Mononuclear cell (primary cell): ENCODE data around the gene CLCN1. TPM values are rescaled to one million over a fixed set of nuclear protein-coding genes. Genes with fewer than 3 reads are reported as not detected.
"Not testable (repeated sequence)": the region's sequence is repeated elsewhere in the genome, so short reads cannot be mapped to it uniquely, and the experiment has no call there.

Experiments used
- H3K27me3 ChIP-seq: 2 replicates; pipeline ENCODE4 v1.6.0; 2011; ENCODE audit warnings: low read length, control low read depth; ENCODE audit not compliant: insufficient read depth
- H3K4me1 ChIP-seq: 2 replicates; pipeline ENCODE4 v1.5.1; 2011; ENCODE audit warnings: mild to moderate bottlenecking, low read length, control low read depth; ENCODE audit not compliant: insufficient read depth
- H3K4me3 ChIP-seq: 2 replicates; pipeline ENCODE4 v1.5.1; 2011; ENCODE audit warnings: mild to moderate bottlenecking, low read length, moderate library complexity
- H3K9me3 ChIP-seq: 2 replicates; pipeline ENCODE4 v1.5.1; 2011; ENCODE audit warnings: low read depth, mild to moderate bottlenecking, control low read depth, low read length
- total RNA-seq: library from RNA; depleted of rRNA; stranded (reverse); fragments of >200 nt; gene quantifications from one replicate; pipeline ENCODE4 v1.2.3, GENCODE V29; 2012

CLCN1 gene
- total RNA-seq, 1 donor: 0.21 TPM

- no peak overlapping the region for H3K4me3 ChIP-seq
- H3K9me3 ChIP-seq: no peaks in the 10 kb centered on the region
- H3K27me3 ChIP-seq: no peaks in the 10 kb centered on the region
- H3K4me1 ChIP-seq: peaks cover 46% of the 10 kb centered on the region
These were observed 72.7 kb downstream of the CLCN1 start for GRCh38 chr7:143388491-143389101.

GRCh38 chr7:143389316-143390103 is 73.6 kb downstream of the CLCN1 start:
- H3K27me3 ChIP-seq: no peaks in the 10 kb centered on the region

GRCh38 chr7:143390104-143390772 is 74.3 kb downstream of the CLCN1 start:
- Histone ChIP-seq H3K9me3 (no peaks in the 10 kb centered on the region), H3K4me1 (peaks cover 36% of the 10 kb centered on the region), H3K4me3 (no peak overlapping the region), H3K27me3 (no peaks in the 10 kb centered on the region)

More at GRCh38 chr7:143389316-143390103, 73.6 kb downstream of the CLCN1 start:
- no peaks in the 10 kb centered on the region for H3K9me3 ChIP-seq
- H3K4me3 ChIP-seq: no peak overlapping the region
- peaks cover 36% of the 10 kb centered on the region for H3K4me1 ChIP-seq

GRCh38 chr7:143390773-143391317 is 74.9 kb downstream of the CLCN1 start:
- H3K4me1 ChIP-seq: peaks cover 33% of the 10 kb centered on the region
- no peak overlapping the region for H3K4me3 ChIP-seq
- H3K9me3 ChIP-seq: no peaks in the 10 kb centered on the region
- H3K27me3 ChIP-seq: no peaks in the 10 kb centered on the region

- Histone ChIP-seq H3K4me3 (no peak overlapping the region), H3K4me1 (peaks cover 24% of the 10 kb centered on the region), H3K27me3 (no peaks in the 10 kb centered on the region), H3K9me3 (no peaks in the 10 kb centered on the region)
These were observed 75.8 kb downstream of the CLCN1 start for GRCh38 chr7:143391462-143392404.

- H3K4me1 ChIP-seq: peaks cover 17% of the 10 kb centered on the region
- H3K9me3 ChIP-seq, H3K27me3 ChIP-seq, H3K4me3 ChIP-seq: not testable (repeated sequence)
These were observed 76.5 kb downstream of the CLCN1 start for GRCh38 chr7:143392427-143392826.

- Histone ChIP-seq H3K27me3 (no peaks in the 10 kb centered on the region), H3K9me3 (no peaks in the 10 kb centered on the region), H3K4me1 (peaks cover 13% of the 10 kb centered on the region), H3K4me3 (no peak overlapping the region)
These were observed 77.0 kb downstream of the CLCN1 start for GRCh38 chr7:143392875-143393266.

GRCh38 chr7:143393267-143394041 is 77.5 kb downstream of the CLCN1 start:
- H3K9me3 ChIP-seq: no peaks in the 10 kb centered on the region
- no peaks in the 10 kb centered on the region for H3K27me3 ChIP-seq
- no peak overlapping the region for H3K4me3 ChIP-seq
- peaks cover 10% of the 10 kb centered on the region for H3K4me1 ChIP-seq

- no peak overlapping the region for H3K4me3 ChIP-seq
- H3K9me3 ChIP-seq: no peaks in the 10 kb centered on the region
- no peaks in the 10 kb centered on the region for H3K27me3 ChIP-seq
- peaks cover 10% of the 10 kb centered on the region for H3K4me1 ChIP-seq
These were observed 78.2 kb downstream of the CLCN1 start for GRCh38 chr7:143394068-143394467.

- Histone ChIP-seq H3K27me3 (no peaks in the 10 kb centered on the region), H3K4me1 (peaks cover 10% of the 10 kb centered on the region), H3K9me3 (no peaks in the 10 kb centered on the region), H3K4me3 (no peak overlapping the region)
These were observed 78.9 kb downstream of the CLCN1 start for GRCh38 chr7:143394777-143395176.

GRCh38 chr7:143395187-143396149 is 79.6 kb downstream of the CLCN1 start:
- peaks cover 10% of the 10 kb centered on the region for H3K4me1 ChIP-seq
- H3K27me3 ChIP-seq: no peaks in the 10 kb centered on the region
- H3K9me3 ChIP-seq: no peaks in the 10 kb centered on the region
- no peak overlapping the region for H3K4me3 ChIP-seq

GRCh38 chr7:143396182-143396581 is 80.3 kb downstream of the CLCN1 start:
- no peak overlapping the region for H3K4me3 ChIP-seq
- H3K4me1 ChIP-seq: peaks cover 10% of the 10 kb centered on the region
- H3K9me3 ChIP-seq: no peaks in the 10 kb centered on the region
- no peaks in the 10 kb centered on the region for H3K27me3 ChIP-seq
